ENCODE measurements around the gene GP2. TPM values are rescaled to one million over a fixed set of nuclear protein-coding genes. Genes with fewer than 3 reads are reported as not detected.

GP2 gene
- polyA plus RNA-seq, 3 donors, result not detected

- Mint-ChIP-seq H3K9me3 (no peaks in the 10 kb centered on the region), H3K4me3 (no peak overlapping the region), H3K36me3 (no peaks in the 10 kb centered on the region), H3K27me3 (ENCODE audit: low read depth in 3 of 3) (peaks cover 4 to 18% (median 13%) of the 10 kb centered on the region in 3 donors), H3K27ac (no peak overlapping the region), H3K4me1 (no peaks in the 10 kb centered on the region)
- Histone ChIP-seq H4K20me1 (ENCODE audit: insufficient read depth, low read length) (no peaks in the 10 kb centered on the region), H3K36me3 (replicated peaks in 1 of 2; ENCODE audit: control insufficient read depth in 1 of 2, insufficient read depth in 2 of 2, low read length in 2 of 2) (no peaks in the 10 kb centered on the region), H3K4me3 (replicated peaks in 1 of 3; ENCODE audit: low read depth in 2 of 3, low read length in 3 of 3) (no peak overlapping the region), H3K4me1 (ENCODE audit: control insufficient read depth in 1 of 2, insufficient read depth in 2 of 2, low read length in 2 of 2) (no peaks in the 10 kb centered on the region), H3K79me2 (ENCODE audit: insufficient read depth, low read length) (no peaks in the 10 kb centered on the region), H3K9ac (ENCODE audit: insufficient read depth, low read length, poor library complexity, severe bottlenecking) (no peak overlapping the region), H2AFZ (ENCODE audit: insufficient read depth, low read depth, low read length, poor library complexity, severe bottlenecking) (no peak overlapping the region), H3K27ac (ENCODE audit: low read depth in 1 of 2, low read length in 2 of 2) (no peak overlapping the region), H3K4me2 (replicated peaks; ENCODE audit: extremely low read depth, low read length, poor library complexity, severe bottlenecking) (no peak overlapping the region), H3K27me3 (ENCODE audit: control insufficient read depth in 2 of 2, insufficient read depth in 2 of 2, low read length in 2 of 2) (no peaks in the 10 kb centered on the region), H3K9me3 (replicated peaks in 1 of 2; ENCODE audit: control insufficient read depth in 1 of 2, insufficient read depth in 1 of 2, low read length in 2 of 2) (no peaks in the 10 kb centered on the region)
- intact Hi-C loops (cut with micrococcal nuclease), result no loop called here
- 84% methylated on average over 3 of the region's 3 CpGs for WGBS (ENCODE audit: insufficient coverage)
- DNase-seq, result no peak
- TF ChIP-seq CTCF (IDR thresholded peaks at IDR 0.05), result no peak
Measured at GRCh38 chr16:20289571-20289970, 37.7 kb downstream of the GP2 start.

- Mint-ChIP-seq H3K27me3 (ENCODE audit: low read depth in 3 of 3) (peaks cover 1 to 9% (median 5%) of the 10 kb centered on the region in 3 donors), H3K27ac (no peak overlapping the region), H3K9me3 (peaks cover 0 to 1% (median 0%) of the 10 kb centered on the region in 7 donors), H3K4me1 (no peaks in the 10 kb centered on the region), H3K36me3 (no peaks in the 10 kb centered on the region), H3K4me3 (no peak overlapping the region)
- no peak overlapping the region for H3K27ac ChIP-seq (ENCODE audit: low read depth in 1 of 2, low read length in 2 of 2)
- H3K4me2 ChIP-seq (replicated peaks; ENCODE audit: extremely low read depth, low read length, poor library complexity, severe bottlenecking), result no peak overlapping the region
- H3K79me2 ChIP-seq (ENCODE audit: insufficient read depth, low read length), result no peaks in the 10 kb centered on the region
- no peaks in the 10 kb centered on the region for H3K4me1 ChIP-seq (ENCODE audit: control insufficient read depth in 1 of 2, insufficient read depth in 2 of 2, low read length in 2 of 2)
- H4K20me1 ChIP-seq (ENCODE audit: insufficient read depth, low read length), result no peaks in the 10 kb centered on the region
- no peak overlapping the region for H3K9ac ChIP-seq (ENCODE audit: insufficient read depth, low read length, poor library complexity, severe bottlenecking)
- intact Hi-C loops (cut with micrococcal nuclease), result no loop called here
- no peak overlapping the region for H2AFZ ChIP-seq (ENCODE audit: insufficient read depth, low read depth, low read length, poor library complexity, severe bottlenecking)
- H3K9me3 ChIP-seq (replicated peaks in 1 of 2; ENCODE audit: control insufficient read depth in 1 of 2, insufficient read depth in 1 of 2, low read length in 2 of 2), result no peaks in the 10 kb centered on the region
- H3K4me3 ChIP-seq (replicated peaks in 1 of 3; ENCODE audit: low read depth in 2 of 3, low read length in 3 of 3), result no peak overlapping the region
- 62% methylated on average over 4 of the region's 6 CpGs for WGBS (ENCODE audit: insufficient coverage)
- no peak for DNase-seq
- H3K36me3 ChIP-seq (replicated peaks in 1 of 2; ENCODE audit: control insufficient read depth in 1 of 2, insufficient read depth in 2 of 2, low read length in 2 of 2), result no peaks in the 10 kb centered on the region
- TF ChIP-seq CTCF (IDR thresholded peaks at IDR 0.05), result no peak
- no peaks in the 10 kb centered on the region for H3K27me3 ChIP-seq (ENCODE audit: control insufficient read depth in 2 of 2, insufficient read depth in 2 of 2, low read length in 2 of 2)
Measured at GRCh38 chr16:20285993-20286499, 41.3 kb downstream of the GP2 start.
